Heart left ventricle (tissue), 13 donors: ENCODE data around the gene CPLX3.

Experiments
- CTCF ChIP-seq, 12 donors: fragments of 200-600 bp; sonication (generic) in 4 of 12; IDR thresholded peaks; one replicate each; pipeline versions ENCODE4 v1.5.0 to v1.8.0; 2018 to 2022; ENCODE audit warnings: antibody characterized with exemption in 12 of 12, mild to moderate bottlenecking in 5 of 12
- POLR2A ChIP-seq, 2 donors: fragments of 450-650 bp; IDR thresholded peaks; one replicate each; pipeline ENCODE4 v1.6.1; 2017; ENCODE audit warnings: antibody characterized with exemption in 2 of 2, mild to moderate bottlenecking in 2 of 2, moderate library complexity in 2 of 2
- donor health status: ischemic (EF 13 %, LVEDD 7.1; RV severe dilation, severe dysfunction).
- donor health status: DM: no; HTN: yes; CAD: no.
- donor health status: DM: no; HTN: no; CAD: no.
- donor health status: ischemic (EF 25% LVEDD 6.9; RV normal size, moderate dysfunction).
- donor health status: ischemic (EF 25% LVEDD 5.7; RV mildly dilated, moderate dysfunction).
- donor health status: ischemic (EF 35%, LVEDD 5.7; RV mildly dilated, moderate dysfunction).
- donor health status: nonischemic (EF 11% LVEDD 7.7; RV severe dilation, severe dysfunction).
- donor health status: DM: yes; HTN: yes; CAD: no.
- donor health status: PGD.
- donor health status: ischemic (EF 29% LVEDD 5.4; RV normal size, mild dysfunction).
- donor health status: nonischemic (EF 23%, LVEDD 6.1; RV moderate dilation, normal function).

GRCh38 chr15:74826921-74827320 is 494 bp downstream of the CPLX3 start:
- TF ChIP-seq CTCF (IDR thresholded peaks at IDR 0.05) (no peak), POLR2A (IDR thresholded peaks at IDR 0.05) (no peak)
